MM.1S (cell line): ENCODE results near the gene FHL3.

Experiments used
- EZH2 ChIP-seq: fragments of 300-600 bp; sonication (generic); optimal IDR thresholded peaks from 2 replicates; pipeline ENCODE3; 2017; ENCODE audit warnings: low read depth, mild to moderate bottlenecking, antibody characterized with exemption, low read length, mixed read lengths
- EZH2phosphoT487 ChIP-seq: fragments of 300-600 bp; sonication (generic); IDR thresholded peaks from 2 replicates; pipeline ENCODE4 v1.6.1; 2018; ENCODE audit warnings: antibody characterized with exemption, low read length
- TF ChIP-seq, protein P1 (sequence below): fragments of 300-600 bp; sonication (generic); IDR thresholded peaks from 2 replicates; pipeline ENCODE4 v1.5.1; 2016; ENCODE audit warnings: antibody characterized with exemption, low read length, mixed read lengths

DNA sequence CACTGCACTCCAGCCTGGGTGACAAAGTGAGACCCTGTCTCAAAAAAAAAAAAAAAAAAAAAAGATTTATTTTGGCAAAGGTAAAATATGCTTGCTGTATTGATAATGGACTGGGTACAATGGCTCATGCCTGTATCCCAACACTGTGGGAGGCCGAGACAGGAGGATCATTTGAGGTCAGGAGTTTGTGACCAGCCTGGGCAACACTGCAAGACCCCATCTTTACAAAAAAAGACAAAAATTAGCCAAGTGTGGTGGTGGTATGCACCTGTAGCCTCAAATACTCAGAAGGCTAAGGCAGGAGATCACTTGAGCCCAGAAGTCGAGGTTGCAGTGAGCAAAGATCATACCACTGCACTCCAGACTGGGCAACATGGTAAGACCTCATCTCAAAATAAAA is 21.8 kb downstream of the FHL3 start:
- no peak for TF ChIP-seq EZH2
- TF ChIP-seq, protein P1, sequence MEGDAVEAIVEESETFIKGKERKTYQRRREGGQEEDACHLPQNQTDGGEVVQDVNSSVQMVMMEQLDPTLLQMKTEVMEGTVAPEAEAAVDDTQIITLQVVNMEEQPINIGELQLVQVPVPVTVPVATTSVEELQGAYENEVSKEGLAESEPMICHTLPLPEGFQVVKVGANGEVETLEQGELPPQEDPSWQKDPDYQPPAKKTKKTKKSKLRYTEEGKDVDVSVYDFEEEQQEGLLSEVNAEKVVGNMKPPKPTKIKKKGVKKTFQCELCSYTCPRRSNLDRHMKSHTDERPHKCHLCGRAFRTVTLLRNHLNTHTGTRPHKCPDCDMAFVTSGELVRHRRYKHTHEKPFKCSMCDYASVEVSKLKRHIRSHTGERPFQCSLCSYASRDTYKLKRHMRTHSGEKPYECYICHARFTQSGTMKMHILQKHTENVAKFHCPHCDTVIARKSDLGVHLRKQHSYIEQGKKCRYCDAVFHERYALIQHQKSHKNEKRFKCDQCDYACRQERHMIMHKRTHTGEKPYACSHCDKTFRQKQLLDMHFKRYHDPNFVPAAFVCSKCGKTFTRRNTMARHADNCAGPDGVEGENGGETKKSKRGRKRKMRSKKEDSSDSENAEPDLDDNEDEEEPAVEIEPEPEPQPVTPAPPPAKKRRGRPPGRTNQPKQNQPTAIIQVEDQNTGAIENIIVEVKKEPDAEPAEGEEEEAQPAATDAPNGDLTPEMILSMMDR = no peak
- no peak for TF ChIP-seq EZH2phosphoT487
